ENCODE measurements around the gene CHN2.
"Not testable (repeated sequence)": the region's sequence is repeated elsewhere in the genome, so short reads cannot be mapped to it uniquely, and the experiment has no call there.

The CHN2 gene

DNA sequence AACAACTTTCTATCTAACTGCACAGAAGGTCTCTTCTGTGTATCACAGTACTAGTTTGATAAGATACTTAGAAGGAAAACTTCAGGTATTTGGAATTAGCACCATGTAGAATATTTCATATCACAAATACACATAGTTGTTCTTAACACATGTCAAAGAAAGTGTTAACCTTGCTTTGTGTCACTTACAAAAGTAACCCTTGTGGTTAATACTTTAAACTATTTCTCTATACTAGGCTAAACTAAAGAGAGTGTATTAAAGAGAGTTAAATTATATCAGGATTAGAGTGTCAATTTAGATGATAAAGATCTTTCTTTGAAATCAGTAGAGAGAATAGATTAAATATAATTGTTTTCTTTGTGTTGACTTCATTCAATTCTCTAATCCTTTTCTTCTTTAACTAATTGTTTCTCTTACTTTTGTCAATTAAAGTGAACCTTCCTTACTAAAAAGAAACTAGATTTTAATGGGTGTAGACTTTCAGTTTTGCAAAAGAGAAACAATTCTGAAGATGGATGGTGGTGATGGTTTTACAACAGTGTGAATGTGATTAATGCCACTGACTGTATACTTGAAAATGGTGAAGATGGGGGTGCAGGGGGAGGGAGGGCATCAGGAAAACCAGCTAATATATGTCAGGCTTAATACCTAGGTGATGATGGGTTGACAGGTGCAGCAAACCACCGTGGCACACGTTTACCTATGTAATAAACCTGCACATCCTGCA, 67.8 kb downstream of the CHN2 start:
- DNase-seq = no peak

DNA sequence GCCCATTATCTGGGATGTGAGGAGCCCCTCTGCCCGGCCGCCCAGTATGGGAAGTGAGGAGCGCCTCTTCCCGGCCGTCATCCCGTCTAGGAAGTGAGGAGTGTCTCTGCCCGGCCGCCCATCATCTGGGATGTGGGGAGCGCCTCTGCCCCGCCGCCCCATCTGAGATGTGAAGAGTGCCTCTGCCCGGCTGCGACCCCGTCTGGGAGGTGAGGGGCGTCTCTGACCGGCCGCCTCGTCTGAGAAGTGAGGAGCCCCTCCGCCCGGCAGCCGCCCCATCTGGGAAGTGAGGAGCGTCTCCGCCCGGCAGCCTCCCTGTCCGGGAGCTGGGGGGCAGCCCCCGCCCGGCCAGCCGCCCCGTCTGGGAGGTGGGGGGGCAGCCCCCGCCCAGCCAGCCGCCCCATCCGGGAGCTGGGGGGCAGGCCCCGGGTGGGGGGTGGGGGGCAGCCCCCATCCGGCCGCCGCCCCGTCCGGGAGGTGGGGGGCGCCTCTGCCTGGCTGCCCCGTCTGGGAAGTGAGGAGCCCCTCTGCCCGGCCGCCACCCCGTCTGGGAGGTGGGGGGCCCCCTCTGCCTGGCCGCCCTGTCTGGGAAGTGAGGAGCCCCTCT, 69.1 kb downstream of the CHN2 start:
- not testable (repeated sequence) for DNase-seq

DNA sequence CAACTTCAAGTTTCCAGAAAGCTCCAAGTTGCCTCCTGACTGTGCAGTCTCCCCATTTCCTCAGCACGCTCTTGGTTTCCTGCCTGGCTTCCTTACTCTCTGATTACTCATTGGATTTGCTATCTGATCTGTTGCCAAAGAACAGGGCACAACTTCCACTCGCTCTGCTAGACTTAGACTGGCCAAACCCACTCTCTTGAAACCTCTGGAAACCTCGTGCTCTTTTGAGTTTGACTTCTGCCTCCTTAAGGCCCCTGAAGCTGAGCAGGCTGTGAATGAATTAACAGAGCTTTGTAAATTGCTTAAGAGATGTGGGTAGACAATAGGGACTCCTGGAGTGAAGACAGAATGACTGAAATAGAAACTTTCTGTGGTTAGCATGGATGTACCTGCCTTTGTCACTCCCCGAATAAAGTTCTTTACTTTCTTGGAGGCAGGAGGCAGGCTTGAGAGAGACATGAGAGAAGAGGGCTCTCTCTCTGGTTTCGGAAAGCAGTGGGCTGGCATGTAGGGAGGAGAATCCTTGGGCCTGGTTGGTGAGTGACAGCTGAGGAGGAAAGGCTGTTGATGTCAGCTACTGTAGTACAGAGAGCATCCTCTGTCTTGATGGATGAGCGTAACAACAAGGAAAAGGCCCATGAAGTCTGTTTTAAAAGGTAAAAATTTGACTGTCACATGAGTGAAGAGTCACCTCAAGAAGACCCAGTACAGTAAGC, 70.8 kb downstream of the CHN2 start:
- DNase-seq = no peak

DNA sequence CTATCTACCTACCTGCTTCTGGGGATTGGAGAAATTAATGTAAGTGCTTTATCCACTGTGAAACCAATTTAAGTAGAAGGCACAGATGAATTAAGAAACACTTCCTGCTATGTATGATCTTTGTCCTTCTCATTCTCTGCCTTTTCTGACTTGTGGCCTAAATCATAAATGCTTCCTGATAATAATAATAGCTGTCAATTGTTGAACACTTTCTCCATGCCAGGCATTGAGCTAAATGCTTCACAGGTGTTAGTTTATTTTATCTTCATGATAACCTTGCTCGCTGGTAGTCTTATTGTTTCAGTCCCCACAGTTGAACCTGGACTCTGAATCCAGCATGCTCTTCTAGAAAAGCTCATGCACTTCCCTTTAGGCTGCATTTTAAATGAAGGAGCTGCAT, 75.4 kb downstream of the CHN2 start:
- DNase-seq = no peak

DNA sequence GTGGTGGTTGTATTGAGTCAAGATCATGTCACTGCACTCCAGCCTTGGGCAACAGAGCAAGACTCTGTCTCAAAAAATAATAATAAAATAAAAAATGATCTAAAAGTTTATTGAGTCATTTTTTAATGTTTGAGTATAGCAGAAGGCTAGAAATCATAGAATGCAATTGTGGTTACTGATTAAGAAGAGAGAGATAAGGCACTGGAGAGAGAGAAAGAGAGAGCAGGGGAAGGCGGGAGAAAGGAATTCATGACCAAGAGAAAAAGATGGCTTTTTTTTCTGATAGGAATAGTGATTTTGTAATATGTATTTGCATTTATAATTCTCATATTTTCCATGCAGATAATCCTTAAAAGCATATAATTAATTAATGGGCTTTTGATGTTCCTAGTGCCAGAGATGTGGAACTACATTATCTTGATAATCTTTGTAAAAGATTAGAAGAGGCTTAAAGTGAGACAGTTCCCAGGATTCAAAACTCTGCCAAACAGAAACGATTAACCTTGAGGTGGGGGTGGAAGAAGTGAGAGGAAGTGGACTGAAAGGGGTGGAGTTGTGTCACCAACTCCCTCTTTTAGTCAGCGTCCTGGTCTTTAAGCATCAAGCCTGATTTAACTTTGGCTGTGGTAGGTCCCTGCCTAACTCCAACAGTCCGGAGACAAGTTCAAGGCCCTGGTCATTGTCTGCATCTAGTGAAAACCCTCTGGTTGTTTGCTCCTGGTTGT, 76.2 kb downstream of the CHN2 start:
- no peak for DNase-seq

DNA sequence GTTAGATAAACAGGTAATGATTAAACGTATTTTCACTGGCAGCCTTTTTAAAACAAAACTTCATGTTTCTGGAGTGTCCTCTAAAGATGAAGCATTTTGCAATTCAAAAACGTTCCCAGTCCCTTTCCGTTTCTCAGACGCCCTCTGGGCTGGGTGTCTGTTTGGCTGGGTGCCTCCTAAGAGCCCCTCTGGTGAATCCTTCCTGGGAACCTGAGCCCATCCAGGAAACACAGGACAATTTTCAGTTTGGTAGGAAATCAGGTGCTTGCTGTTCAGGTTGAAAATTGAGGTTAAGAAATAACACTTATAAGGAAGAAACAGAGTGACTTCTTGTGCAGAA, 76.7 kb downstream of the CHN2 start:
- no peak for DNase-seq

DNA sequence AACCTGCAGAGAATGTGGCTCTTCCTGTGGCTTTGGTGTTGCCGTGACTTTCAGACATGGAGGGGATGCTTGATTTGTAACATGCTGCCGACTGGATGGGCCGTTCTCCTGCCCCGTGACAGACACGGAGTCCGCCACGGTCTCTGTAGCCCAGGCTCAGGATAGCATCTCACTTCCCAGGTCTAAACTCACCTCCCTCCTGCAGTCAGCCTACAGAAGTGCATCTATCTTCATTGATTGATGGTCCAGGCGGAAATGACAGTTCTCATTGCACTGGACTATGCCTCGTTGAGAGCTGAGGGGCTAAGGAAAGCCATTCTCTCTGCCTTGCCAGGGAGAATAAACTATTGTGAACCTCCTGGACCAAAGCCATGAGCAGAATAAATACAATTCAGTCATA, 77.5 kb downstream of the CHN2 start:
- DNase-seq = no peak

DNA sequence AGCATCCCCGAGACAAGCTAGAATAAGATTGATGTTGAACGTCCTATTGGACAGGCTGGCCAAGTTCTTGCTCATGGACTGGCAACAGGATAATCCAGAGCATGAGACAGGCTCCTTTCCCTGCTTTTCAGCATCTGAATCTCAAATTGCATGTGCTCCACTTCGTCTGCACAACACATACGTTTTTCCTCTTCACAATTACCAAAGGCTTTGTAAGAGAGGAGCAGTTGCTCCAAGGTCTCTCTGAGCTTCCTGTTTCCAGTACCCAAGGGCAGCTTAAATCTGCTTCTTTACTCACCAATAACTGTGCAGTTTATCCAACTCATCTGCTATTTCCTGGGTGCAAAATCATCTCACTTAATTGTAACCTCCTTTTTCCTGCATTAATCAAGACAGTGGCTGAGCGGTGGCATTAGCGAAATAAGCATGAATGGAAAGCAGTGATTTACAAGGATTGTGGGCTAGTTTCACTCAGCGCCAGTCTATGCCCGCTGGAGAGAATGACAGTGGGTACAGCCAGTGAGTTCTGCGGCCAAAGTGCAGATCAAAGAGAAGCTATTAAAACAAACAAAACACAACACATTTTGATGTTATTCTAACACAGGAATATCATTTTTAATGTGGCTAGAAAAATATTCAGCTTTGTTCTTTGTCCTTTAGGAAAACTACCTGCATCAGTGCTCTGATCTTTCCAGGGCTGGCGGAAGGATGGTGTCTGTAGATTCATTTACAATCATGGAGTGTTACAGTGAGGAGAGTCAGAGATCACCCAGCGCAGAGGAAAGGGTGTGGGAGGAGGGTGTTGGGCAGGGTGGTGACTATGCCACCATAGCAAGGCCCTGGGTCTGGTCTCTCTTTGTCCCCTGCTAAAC, 79.8 kb downstream of the CHN2 start:
- peak; percentile 20 to 58 for DNase-seq

DNA sequence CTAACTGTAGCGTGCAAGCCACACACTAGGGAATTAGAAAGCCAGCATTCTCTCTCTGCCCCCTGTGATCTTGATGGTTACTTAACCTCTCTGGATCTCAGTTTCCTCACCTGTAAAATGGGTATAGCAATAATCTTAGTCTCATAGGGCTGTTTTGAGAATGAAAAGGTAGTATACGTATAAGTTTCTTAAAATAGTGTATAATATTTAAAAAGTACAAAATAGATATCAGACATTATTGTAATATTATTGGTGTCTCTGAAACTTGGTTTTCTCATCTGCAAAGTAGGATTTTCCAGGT, 80.4 kb downstream of the CHN2 start:
- DNase-seq = no peak

DNA sequence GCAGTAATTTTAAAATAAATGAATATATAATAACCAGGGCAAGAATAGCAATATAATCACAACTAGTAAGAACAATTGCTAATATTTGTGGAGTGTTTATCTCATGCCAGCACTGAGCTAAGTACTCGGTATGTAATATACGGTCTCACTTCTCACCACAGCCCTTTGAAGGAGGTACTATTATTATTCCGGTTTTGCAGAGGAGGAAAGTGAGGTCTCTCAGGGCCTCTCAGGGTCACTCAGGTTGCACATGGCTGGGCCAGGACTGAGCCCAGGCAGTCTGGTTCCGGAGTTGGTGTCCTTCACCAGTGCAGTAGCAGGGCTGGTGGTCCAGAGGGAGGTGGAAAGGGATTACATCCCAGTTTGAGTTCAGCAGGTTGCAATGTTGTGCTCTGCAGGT, 80.9 kb downstream of the CHN2 start:
- no peak for DNase-seq

DNA sequence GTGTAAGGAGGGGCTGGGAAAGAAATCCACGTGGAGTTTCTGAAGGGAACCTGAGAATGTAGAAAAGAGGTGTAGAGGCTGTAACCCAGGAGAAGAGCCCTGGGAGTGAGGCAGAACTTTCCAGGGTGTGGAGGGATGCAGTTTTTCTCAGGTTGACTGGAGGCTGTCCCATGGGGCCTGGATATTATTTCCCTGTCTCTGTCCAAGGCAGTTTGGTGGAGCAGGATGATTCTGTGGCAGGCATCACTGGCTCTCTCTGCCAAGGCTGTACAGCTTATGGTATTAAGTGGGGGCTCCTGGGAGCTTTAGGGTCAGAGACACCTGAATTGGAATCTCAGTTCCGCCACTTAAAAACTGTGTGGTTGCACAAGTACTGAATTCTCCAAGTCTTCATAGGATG, 81.6 kb downstream of the CHN2 start:
- no peak for DNase-seq

DNA sequence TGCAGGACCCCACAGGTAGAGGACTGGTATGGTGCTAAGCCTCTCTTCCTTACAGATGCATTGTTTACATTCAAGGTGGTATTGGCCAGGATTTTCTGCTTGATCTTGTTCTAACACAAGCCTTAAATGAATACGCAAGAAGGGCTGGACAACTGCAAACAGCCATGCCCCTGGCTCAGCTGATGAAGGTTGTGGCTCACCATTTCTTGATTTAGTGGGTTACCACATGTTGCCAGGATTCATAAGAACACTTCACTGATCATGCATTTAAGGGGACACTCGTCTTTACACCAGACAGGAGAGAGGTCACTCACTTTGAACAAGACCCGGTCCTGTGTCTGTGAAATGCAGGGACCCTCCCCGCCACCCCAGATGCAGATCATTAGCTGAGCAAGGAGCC, 82.2 kb downstream of the CHN2 start:
- DNase-seq = no peak

DNA sequence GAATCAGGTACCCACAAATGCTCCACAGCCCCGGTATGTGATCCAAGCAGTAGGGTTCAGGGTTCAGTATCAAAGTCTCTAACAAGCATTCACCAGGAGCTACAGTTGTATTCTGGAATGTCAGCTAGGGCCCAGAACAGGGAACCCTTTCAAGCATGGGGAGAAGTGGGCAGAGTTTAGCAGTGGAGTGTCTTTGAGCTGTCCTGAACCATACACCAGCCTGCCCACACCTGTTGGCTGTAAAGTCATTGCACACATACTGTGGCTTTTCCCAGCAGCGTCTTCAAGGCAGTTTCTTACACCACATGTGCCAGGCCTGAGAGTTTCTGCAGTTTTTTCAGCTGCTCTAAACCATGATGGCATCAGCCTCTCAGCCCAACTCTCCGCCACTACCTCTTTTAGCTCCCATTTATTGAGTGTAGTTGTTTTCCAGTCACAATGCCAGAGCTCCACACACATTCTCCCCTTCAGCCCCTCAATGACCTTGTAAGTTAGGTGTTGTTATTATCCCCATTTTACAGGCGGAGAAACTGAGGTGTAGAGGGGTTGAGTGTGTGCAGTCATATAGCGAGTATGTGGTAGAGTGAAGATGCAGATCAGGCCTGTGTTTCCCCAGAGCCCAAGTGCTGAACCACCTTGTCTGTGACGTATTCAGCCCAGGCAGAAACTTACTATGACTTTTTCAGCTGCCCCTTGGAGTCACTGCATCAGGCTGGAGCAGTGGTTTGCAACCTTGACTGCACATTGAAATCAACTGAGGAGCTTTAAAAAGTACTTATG, 83.1 kb downstream of the CHN2 start:
- DNase-seq = no peak

DNA sequence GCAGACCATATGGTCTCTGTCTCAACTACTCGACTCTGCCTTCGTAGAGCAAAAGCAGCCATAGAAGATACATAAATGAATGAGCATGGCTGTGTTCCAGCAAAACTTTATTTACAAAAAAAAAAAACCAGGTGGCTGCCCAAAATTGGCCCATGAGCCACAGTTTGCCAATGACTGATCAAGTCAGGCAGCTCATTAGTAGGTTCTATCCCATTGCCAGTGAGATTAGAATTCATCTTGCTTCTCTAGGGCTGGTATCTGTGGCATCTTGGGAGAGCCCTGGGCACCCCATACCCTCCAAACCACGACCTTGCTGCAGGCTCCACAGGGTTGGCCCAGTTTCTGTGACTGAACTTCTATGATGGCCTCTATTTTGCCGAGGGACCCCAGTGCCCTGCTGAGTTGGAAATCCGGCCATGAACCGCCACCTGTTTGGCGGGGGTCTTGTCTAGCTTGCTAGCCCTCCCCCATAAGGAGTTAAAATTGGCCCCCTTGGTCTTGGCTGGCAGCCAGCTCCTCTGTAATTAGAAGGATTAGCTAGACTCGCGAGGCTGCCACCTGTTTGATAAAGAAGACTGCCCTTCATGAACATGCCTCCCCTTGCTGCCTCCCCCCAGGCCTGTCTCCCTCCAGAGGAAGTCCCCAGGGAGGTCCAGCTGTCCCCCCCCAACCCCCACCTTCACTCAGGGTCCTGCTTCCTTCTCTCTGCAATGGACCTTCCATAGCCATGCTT, 83.9 kb downstream of the CHN2 start:
- DNase-seq = no peak

DNA sequence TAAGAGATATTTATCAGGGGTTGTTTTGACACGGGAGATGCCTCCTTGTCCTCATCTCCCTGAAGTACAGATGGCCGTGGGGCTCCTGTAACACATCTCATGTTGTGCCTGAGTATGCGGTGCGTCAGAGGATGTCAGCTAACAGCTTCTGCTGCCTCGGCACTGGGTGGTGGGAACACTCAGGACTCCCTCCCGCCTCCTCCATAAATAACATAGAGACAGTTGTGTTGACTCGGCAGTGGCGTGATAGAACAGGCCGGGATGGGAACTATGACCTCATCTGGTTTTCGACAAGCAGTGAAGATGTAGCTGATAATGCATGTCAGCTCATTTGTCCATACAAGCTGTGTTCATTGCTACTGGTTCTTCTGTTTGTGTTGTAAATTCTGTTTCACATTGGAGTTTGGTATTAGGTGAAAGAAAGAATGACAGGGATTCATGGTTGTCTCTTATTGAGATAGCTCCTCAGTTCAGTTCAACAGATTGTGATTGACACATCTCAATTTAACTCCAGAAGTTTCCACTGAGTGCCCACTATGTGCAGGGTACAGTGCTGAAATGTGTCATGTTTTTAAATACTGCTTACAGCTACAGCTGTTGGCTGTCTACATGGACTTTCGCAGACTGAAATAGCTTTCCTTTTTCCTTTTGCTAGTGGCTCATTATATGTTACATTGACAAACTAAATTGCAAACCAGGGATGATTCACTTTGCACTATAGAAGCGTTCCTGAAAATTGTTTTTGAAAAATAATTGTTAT, 87.4 kb downstream of the CHN2 start:
- DNase-seq = no peak

DNA sequence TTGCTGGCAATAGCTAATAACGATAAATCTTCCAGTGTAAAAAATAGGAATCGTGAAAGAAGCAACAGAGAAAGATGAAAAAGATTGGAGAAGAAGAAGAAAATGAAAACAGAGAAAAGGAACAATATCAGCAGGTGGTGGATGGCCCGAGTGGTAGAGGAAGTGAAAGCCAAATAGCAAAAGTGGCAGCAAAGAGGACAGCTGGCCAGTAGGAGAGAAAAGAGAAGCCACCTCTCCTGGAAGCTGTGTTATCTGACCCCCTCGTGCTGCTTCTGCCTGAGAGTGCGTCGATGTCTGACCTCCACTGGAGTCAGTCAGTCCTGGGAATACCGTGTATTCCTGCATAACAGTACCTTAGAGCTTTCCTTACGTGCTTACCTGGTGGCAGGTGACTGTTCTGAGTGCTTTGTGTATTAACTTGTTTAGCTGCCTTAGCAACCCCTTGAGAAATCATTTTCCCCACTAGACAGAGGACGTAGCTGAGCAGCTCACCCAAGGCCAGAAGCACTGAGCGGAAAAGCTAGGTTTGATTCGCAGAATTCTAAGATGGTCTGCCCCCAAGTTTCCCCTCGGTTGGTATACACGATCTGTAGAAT, 88.3 kb downstream of the CHN2 start:
- DNase-seq = no peak

DNA sequence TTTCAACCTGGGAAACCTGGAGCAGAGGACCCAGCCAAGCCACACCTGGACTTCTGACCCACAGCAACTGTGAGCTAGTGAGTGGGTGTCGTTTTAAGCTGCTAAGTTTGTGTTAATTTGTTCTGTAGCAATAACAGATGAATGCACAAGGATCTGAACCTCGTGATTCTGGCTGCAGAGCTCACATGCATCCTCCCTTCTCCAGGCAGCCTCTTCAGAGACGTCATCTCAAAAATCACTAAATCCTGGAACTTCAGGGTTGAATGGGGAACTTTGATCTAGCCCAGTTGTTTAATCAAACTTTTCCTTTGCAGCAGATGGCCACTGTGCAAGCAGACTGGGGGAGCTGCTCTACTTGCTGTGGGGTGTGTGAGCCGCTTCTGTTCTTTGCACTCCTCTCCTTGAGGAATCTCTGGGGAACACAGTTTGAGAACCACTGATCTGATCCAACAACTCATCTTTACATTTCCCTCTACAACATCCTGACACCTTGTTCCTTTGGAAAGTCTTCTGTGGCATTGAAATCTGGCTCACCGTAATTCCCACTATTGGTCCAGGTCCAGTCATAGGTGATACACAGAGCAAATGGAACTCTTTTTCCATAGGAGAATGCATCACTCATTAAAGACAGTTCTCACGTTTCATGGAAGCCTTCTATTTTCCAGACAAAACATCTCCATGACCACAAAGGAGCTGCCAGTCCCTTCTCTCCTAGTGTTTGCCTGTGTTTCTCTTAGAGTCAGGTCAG, 90.3 kb downstream of the CHN2 start:
- DNase-seq = no peak

DNA sequence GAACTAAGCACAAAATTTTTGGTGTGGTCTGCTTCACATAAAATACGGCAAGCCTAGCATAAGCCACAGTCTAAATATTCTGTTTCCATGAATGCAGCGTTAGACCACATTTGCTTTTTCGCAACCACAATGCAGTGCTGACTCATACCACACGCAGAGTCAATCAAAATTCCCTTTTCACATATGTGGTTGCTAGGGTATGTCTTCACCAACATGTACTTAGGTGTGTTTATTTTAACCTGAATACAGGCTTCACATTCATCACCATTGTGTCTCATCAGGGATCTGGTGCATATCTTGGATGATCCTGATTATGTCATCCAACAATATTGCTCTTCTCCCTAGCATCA, 90.8 kb downstream of the CHN2 start:
- no peak for DNase-seq

DNA sequence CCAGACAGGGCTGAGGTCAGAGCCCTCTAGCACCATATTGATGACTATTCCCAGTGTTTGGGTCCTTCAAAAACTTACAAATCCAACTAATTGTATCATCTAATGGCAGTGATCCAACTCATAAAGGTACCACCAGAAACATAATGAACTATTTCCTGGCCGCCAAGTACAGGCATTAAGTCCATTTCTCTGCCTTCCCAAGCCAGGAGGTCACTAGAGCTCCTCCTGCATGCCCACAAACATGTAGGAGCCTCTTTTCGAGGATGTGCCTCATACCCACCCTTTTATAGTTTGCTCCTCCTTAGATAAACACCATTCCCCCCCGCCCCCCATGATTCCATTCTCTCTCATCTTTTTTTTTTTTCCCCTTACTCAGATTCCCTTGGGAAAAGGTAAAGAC, 91.3 kb downstream of the CHN2 start:
- DNase-seq = no peak

DNA sequence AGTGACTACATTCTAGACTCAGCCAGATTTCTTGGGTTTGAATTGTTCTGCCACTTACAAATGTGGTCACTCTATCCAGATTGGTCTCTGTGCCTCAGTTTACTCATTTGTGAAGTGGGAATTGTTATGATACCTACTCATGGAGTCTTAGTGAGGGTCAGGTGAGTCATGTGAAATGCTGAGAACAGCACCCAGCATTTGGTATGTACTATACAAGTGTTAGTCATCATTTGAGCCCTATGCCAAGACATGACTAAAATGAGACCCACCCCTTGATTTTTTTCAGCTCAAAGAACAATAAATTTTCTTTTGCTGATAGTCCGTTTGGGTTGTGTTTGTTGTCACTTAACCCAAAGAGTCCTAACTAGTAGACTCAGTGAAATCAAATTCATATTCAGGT, 92.8 kb downstream of the CHN2 start:
- DNase-seq = no peak
